Activated naive CD8-positive, alpha-beta T cell (primary cell): ENCODE measurements around the gene SLC25A39.

Experiments used
- H3K27ac Mint-ChIP-seq: one replicate; pipeline ENCODE4 v1.8.0; 2021; ENCODE audit warnings: mixed read lengths
- H3K27me3 Mint-ChIP-seq: one replicate; pipeline ENCODE4 v1.8.0; 2021; ENCODE audit warnings: mixed read lengths
- H3K36me3 Mint-ChIP-seq: one replicate; pipeline ENCODE4 v1.8.0; 2021; ENCODE audit warnings: mixed read lengths
- H3K4me1 Mint-ChIP-seq: one replicate; pipeline ENCODE4 v1.8.0; 2021; ENCODE audit warnings: low read depth, mixed read lengths
- H3K4me3 Mint-ChIP-seq: one replicate; pipeline ENCODE4 v1.8.0; 2021; ENCODE audit warnings: mild to moderate bottlenecking, mixed read lengths
- H3K9me3 Mint-ChIP-seq: one replicate; pipeline ENCODE4 v1.8.0; 2021; ENCODE audit warnings: low read depth, mixed read lengths

The SLC25A39 gene

GRCh38 chr17:44314869-44315661, 9.6 kb downstream of the SLC25A39 start:
- H3K36me3 Mint-ChIP-seq = peaks cover 2% of the 10 kb centered on the region
- peaks cover 19% of the 10 kb centered on the region for H3K27me3 Mint-ChIP-seq
- peaks cover 18% of the 10 kb centered on the region for H3K4me1 Mint-ChIP-seq
- H3K27ac Mint-ChIP-seq = no peak overlapping the region
- H3K9me3 Mint-ChIP-seq = no peaks in the 10 kb centered on the region
- H3K4me3 Mint-ChIP-seq = peak overlapping the region; percentile 81

GRCh38 chr17:44314524-44314868, 10.1 kb downstream of the SLC25A39 start:
- Mint-ChIP-seq H3K27ac (no peak overlapping the region), H3K27me3 (peaks cover 19% of the 10 kb centered on the region), H3K4me3 (peak overlapping the region; percentile 71), H3K36me3 (peaks cover 2% of the 10 kb centered on the region), H3K9me3 (no peaks in the 10 kb centered on the region), H3K4me1 (peaks cover 22% of the 10 kb centered on the region)

DNA sequence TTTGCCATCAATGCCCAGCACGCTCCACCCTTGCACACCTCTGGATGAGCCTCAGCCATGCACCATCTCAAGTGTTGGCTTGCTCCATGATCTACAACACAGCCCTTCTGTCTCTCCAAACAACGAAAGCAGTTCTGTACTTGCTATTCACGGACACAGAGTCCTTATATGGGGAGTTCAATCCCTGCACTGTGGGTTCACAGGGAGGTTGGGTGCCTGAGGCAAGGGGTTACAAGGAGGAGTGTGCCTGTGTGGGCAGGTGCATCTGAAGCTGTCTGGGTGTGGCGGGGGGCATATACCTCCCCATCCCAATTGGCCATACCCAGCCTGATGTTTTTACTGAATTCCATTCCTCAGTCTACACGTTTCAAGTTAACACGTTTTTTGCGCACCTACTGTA, 10.6 kb downstream of the SLC25A39 start:
- H3K27ac Mint-ChIP-seq = no peak overlapping the region
- peaks cover 19% of the 10 kb centered on the region for H3K27me3 Mint-ChIP-seq
- peaks cover 2% of the 10 kb centered on the region for H3K36me3 Mint-ChIP-seq

GRCh38 chr17:44312396-44313104, 12.1 kb downstream of the SLC25A39 start:
- Mint-ChIP-seq H3K27ac (no peak overlapping the region), H3K27me3 (peaks cover 18% of the 10 kb centered on the region), H3K36me3 (peaks cover 2% of the 10 kb centered on the region), H3K9me3 (no peaks in the 10 kb centered on the region), H3K4me1 (peaks cover 27% of the 10 kb centered on the region), H3K4me3 (no peak overlapping the region)

More for the DNA sequence above, 10.6 kb downstream of the SLC25A39 start:
- Mint-ChIP-seq H3K9me3 (no peaks in the 10 kb centered on the region), H3K4me1 (peaks cover 23% of the 10 kb centered on the region), H3K4me3 (peak overlapping the region; percentile 71)

GRCh38 chr17:44311562-44312181, 13.0 kb downstream of the SLC25A39 start:
- H3K9me3 Mint-ChIP-seq = no peaks in the 10 kb centered on the region
- no peak overlapping the region for H3K27ac Mint-ChIP-seq
- H3K36me3 Mint-ChIP-seq = peaks cover 2% of the 10 kb centered on the region
- no peak overlapping the region for H3K4me3 Mint-ChIP-seq
- peaks cover 18% of the 10 kb centered on the region for H3K27me3 Mint-ChIP-seq
- peaks cover 27% of the 10 kb centered on the region for H3K4me1 Mint-ChIP-seq

- Mint-ChIP-seq H3K4me3 (no peak overlapping the region), H3K4me1 (peaks cover 21% of the 10 kb centered on the region), H3K27me3 (peaks cover 15% of the 10 kb centered on the region), H3K9me3 (no peaks in the 10 kb centered on the region), H3K27ac (no peak overlapping the region), H3K36me3 (peaks cover 2% of the 10 kb centered on the region)
Observed at GRCh38 chr17:44310609-44311376, 13.8 kb downstream of the SLC25A39 start.

DNA sequence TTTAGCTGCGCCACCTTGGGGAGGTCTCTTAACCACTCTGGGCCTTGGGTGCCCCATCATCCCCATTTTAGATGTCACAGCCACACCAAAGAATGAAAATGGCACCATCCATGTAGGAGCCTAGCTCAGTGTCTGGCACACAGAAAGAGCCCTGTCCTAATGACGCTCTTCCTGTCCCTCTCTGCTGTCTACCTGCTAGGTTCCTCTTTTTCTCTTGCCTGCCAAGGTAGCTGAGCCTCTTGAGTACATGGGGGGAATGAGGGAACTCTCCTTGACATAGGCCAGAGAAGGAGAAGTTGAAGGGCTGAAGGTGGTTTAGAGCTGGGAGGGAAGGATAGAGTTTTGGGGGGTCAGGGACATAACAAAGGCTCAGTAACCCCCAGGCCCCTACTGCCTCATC, 14.4 kb downstream of the SLC25A39 start:
- Mint-ChIP-seq H3K36me3 (peaks cover 2% of the 10 kb centered on the region), H3K4me3 (peak overlapping the region; percentile 32), H3K27ac (no peak overlapping the region), H3K9me3 (no peaks in the 10 kb centered on the region), H3K27me3 (peaks cover 12% of the 10 kb centered on the region), H3K4me1 (peaks cover 17% of the 10 kb centered on the region)

DNA sequence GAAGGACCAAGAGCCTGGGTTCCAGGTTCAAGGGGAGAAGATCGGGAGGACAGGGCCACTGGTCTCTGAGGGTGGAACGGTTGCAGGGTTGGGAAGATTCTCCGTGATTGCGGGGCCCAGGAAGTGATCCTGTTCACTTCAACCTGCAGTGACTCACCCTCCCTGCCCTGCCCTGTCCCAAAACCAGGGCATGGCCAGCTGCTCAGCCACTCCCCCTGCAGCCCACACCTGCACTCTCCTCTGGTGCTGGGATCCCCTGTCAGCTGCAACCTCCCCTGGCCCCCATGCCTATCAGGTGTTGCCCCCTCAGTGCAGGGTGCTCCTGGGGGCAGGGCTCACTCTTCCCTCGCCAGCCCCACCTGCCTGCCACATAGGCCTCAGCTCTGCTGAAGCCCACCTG, 15.2 kb downstream of the SLC25A39 start:
- Mint-ChIP-seq H3K27me3 (peaks cover 14% of the 10 kb centered on the region), H3K4me1 (peaks cover 17% of the 10 kb centered on the region), H3K27ac (no peak overlapping the region), H3K4me3 (peak overlapping the region; percentile 52), H3K9me3 (no peaks in the 10 kb centered on the region), H3K36me3 (peaks cover 2% of the 10 kb centered on the region)

DNA sequence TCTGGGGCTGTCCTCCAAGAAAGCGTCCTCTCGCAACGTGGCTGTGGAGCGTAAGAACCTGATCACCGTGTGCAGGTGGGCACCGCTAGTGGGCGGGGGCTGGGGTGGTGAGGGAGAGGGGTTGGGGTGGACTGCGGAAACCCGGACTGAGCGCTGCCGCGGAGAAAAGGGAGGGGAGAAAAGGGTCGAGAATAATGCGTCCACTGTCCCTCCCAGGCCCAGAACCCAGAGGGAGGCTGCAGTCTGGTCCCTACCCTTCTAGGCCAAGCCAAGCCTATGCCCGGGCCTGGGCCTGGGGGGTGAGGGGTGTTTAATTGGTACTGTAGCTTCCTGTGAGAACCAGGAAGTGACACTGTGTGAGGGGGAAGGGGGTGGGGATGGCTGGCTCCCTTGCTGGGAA, 15.8 kb downstream of the SLC25A39 start:
- peaks cover under 1% of the 10 kb centered on the region for H3K36me3 Mint-ChIP-seq
- peak overlapping the region; percentile 52 for H3K4me3 Mint-ChIP-seq
- peaks cover 14% of the 10 kb centered on the region for H3K4me1 Mint-ChIP-seq
- H3K9me3 Mint-ChIP-seq = no peaks in the 10 kb centered on the region
- H3K27ac Mint-ChIP-seq = no peak overlapping the region
- H3K27me3 Mint-ChIP-seq = peaks cover 11% of the 10 kb centered on the region

GRCh38 chr17:44308320-44308818, 16.3 kb downstream of the SLC25A39 start, which contains the start of gene RUNDC3A:
Gene RUNDC3A (plus strand): TSS chr17:44308601. CDS start chr17:44308833, 232 bp downstream.
- H3K9me3 Mint-ChIP-seq = no peaks in the 10 kb centered on the region
- H3K4me3 Mint-ChIP-seq = peak within 1 kb of the TSS; percentile 62
- peaks cover 14% of the 10 kb centered on the region for H3K4me1 Mint-ChIP-seq
- H3K27me3 Mint-ChIP-seq = peaks cover 12% of the 10 kb centered on the region
- H3K27ac Mint-ChIP-seq = no peak within 1 kb of the TSS
- H3K36me3 Mint-ChIP-seq = no peaks in the 10 kb centered on the region

DNA sequence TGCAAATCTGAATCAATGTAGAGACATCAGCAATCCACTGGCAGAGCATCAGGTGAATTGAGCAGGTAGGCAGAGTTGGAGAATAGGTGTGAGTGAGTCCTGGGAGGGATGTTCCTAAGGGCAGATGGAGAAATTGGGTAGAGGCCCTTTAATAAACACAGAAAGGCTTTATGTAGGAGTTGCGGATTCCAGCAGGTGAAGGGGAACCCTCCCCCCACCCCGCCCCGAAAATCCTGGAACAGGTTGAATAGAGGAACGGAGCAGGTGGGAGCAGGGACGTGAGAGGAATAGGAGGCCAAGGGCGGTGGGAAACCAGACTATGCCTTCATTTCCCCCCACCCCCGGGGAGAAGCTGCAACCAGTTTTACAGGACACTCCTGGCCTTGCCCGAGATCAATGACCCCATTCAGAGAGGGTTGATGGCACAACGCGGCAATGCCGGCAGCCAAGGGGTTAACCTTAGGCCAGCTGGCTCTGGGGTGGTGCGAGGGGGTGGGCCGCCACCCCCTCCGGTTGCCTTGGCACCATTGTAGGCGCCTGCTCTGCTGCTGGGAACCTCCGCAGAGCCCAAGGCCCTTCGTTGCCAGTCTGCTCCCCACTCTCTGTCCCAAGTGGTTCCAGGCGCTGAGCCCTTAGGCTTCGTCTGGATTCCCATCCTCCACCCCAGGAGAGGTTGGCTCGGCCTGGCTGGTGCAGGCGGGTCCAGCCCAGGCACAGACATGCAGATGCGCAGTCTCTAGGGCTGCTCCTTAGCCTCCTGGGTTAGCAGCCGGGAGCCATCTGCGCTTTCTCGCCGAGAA, 17.0 kb downstream of the SLC25A39 start:
- peak overlapping the region; percentile 56 for H3K4me3 Mint-ChIP-seq
- peaks cover 12% of the 10 kb centered on the region for H3K27me3 Mint-ChIP-seq
- peaks cover 14% of the 10 kb centered on the region for H3K4me1 Mint-ChIP-seq
- H3K36me3 Mint-ChIP-seq = no peaks in the 10 kb centered on the region
- no peaks in the 10 kb centered on the region for H3K9me3 Mint-ChIP-seq
- no peak overlapping the region for H3K27ac Mint-ChIP-seq

DNA sequence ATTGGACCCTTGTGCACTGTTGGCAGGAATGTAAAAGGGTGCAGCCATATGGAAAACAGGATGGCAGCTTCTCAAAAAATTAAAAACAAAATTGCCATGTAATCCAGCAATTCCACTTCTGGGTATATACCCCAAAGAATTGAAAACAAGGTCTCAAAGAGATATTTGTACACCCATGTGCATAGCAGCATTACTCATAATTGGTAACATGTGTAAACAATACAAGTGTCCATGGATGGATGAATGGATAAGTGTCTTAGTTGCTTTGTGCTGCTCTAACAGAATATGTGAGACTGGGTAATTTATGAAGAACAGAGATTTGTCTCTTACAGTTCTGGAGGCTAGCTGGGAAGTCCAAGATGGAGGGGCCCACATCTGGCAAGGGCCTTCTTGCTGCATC, 20.0 kb downstream of the SLC25A39 start:
- Mint-ChIP-seq H3K36me3 (no peaks in the 10 kb centered on the region), H3K4me3 (no peak overlapping the region), H3K27ac (no peak overlapping the region), H3K4me1 (peaks cover 10% of the 10 kb centered on the region), H3K9me3 (no peaks in the 10 kb centered on the region), H3K27me3 (peaks cover 14% of the 10 kb centered on the region)

GRCh38 chr17:44297975-44298374, 26.6 kb downstream of the SLC25A39 start:
- H3K27me3 Mint-ChIP-seq = peaks cover 6% of the 10 kb centered on the region
- no peaks in the 10 kb centered on the region for H3K9me3 Mint-ChIP-seq
- no peaks in the 10 kb centered on the region for H3K36me3 Mint-ChIP-seq
- no peak overlapping the region for H3K4me3 Mint-ChIP-seq
- H3K4me1 Mint-ChIP-seq = no peaks in the 10 kb centered on the region
- H3K27ac Mint-ChIP-seq = peak overlapping the region; percentile 7
